ENCODE data around the gene CCDC57. TPM values are rescaled to one million over a fixed set of nuclear protein-coding genes. Genes with fewer than 3 reads are reported as not detected.

Gene CCDC57
- total RNA-seq, 4 donors from 2014 or later = 8.4 to 21.6 (median 16.4) TPM

- WGBS = 94% methylated on average over 30 of the region's 44 CpGs
Measured at GRCh38 chr17:82080789-82081464, 131.7 kb downstream of the CCDC57 start.

GRCh38 chr17:82080048-82080788, 132.4 kb downstream of the CCDC57 start:
- intact Hi-C loops (cut with DNase I) = no loop called here
- H3K36me3 ChIP-seq = peaks cover 51 to 73% (median 67%) of the 10 kb centered on the region in 4 donors
- WGBS = 83% methylated on average over 17 of the region's 36 CpGs
- TF ChIP-seq EP300 (IDR thresholded peaks at IDR 0.05) (no peak), POLR2AphosphoS5 (IDR thresholded peaks at IDR 0.05) (no peak), POLR2A (IDR thresholded peaks at IDR 0.05; ENCODE audit: low read depth) (no peak)
- TF ChIP-seq, protein P1, sequence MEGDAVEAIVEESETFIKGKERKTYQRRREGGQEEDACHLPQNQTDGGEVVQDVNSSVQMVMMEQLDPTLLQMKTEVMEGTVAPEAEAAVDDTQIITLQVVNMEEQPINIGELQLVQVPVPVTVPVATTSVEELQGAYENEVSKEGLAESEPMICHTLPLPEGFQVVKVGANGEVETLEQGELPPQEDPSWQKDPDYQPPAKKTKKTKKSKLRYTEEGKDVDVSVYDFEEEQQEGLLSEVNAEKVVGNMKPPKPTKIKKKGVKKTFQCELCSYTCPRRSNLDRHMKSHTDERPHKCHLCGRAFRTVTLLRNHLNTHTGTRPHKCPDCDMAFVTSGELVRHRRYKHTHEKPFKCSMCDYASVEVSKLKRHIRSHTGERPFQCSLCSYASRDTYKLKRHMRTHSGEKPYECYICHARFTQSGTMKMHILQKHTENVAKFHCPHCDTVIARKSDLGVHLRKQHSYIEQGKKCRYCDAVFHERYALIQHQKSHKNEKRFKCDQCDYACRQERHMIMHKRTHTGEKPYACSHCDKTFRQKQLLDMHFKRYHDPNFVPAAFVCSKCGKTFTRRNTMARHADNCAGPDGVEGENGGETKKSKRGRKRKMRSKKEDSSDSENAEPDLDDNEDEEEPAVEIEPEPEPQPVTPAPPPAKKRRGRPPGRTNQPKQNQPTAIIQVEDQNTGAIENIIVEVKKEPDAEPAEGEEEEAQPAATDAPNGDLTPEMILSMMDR (IDR thresholded peaks at IDR 0.05) = no peak
- peaks cover 0 to 6% (median 0%) of the 10 kb centered on the region in 4 donors for H3K4me1 ChIP-seq
- no peak overlapping the region for H3K27ac ChIP-seq (replicated peaks in 1 of 4)
- no peak for DNase-seq (ENCODE audit: extremely low spot score)
- H3K27me3 ChIP-seq = no peaks in the 10 kb centered on the region
- H3K4me3 ChIP-seq = no peak overlapping the region
- H3K9me3 ChIP-seq = no peaks in the 10 kb centered on the region

More at GRCh38 chr17:82080789-82081464, 131.7 kb downstream of the CCDC57 start:
- no peak overlapping the region for H3K4me3 ChIP-seq
- H3K36me3 ChIP-seq = peaks cover 59 to 80% (median 74%) of the 10 kb centered on the region in 4 donors
- H3K27ac ChIP-seq (replicated peaks in 1 of 4) = no peak overlapping the region
- no peaks in the 10 kb centered on the region for H3K27me3 ChIP-seq
- H3K4me1 ChIP-seq = peaks cover 0 to 6% (median 0%) of the 10 kb centered on the region in 4 donors
- no peaks in the 10 kb centered on the region for H3K9me3 ChIP-seq
- intact Hi-C loops (cut with DNase I) = no loop called here
- TF ChIP-seq EP300 (IDR thresholded peaks at IDR 0.05) = no peak
- no peak for TF ChIP-seq POLR2A (IDR thresholded peaks at IDR 0.05; ENCODE audit: low read depth)
- no peak for TF ChIP-seq POLR2AphosphoS5 (IDR thresholded peaks at IDR 0.05)
- TF ChIP-seq, protein P1 (IDR thresholded peaks at IDR 0.05) = no peak
- no peak for DNase-seq (ENCODE audit: extremely low spot score)

GRCh38 chr17:82079001-82079677, 133.5 kb downstream of the CCDC57 start:
- no peak for DNase-seq (ENCODE audit: extremely low spot score)
- H3K9me3 ChIP-seq = no peaks in the 10 kb centered on the region
- H3K27ac ChIP-seq (replicated peaks in 1 of 4) = no peak overlapping the region
- H3K4me1 ChIP-seq = peaks cover 0 to 6% (median 0%) of the 10 kb centered on the region in 4 donors
- intact Hi-C loops (cut with DNase I) = no loop called here
- no peaks in the 10 kb centered on the region for H3K27me3 ChIP-seq
- TF ChIP-seq EP300 (IDR thresholded peaks at IDR 0.05) (no peak), POLR2A (IDR thresholded peaks at IDR 0.05; ENCODE audit: low read depth) (no peak), POLR2AphosphoS5 (IDR thresholded peaks at IDR 0.05) (no peak)
- TF ChIP-seq, protein P1 (IDR thresholded peaks at IDR 0.05) = no peak
- no peak overlapping the region for H3K4me3 ChIP-seq
- peaks cover 41 to 62% (median 56%) of the 10 kb centered on the region in 4 donors for H3K36me3 ChIP-seq
- 93% methylated on average over 42 of the region's 47 CpGs for WGBS

GRCh38 chr17:82078433-82078832, 134.2 kb downstream of the CCDC57 start:
- DNase-seq (ENCODE audit: extremely low spot score) = no peak
- Histone ChIP-seq H3K9me3 (no peaks in the 10 kb centered on the region), H3K36me3 (peaks cover 34 to 55% (median 49%) of the 10 kb centered on the region in 4 donors), H3K4me3 (no peak overlapping the region), H3K4me1 (peaks cover 0 to 6% (median 0%) of the 10 kb centered on the region in 4 donors), H3K27me3 (no peaks in the 10 kb centered on the region), H3K27ac (replicated peaks in 1 of 4) (no peak overlapping the region)
- WGBS = 92% methylated on average over 18 of the region's 18 CpGs
- TF ChIP-seq POLR2A (IDR thresholded peaks at IDR 0.05; ENCODE audit: low read depth) = no peak
- TF ChIP-seq EP300 (IDR thresholded peaks at IDR 0.05) = no peak
- TF ChIP-seq POLR2AphosphoS5 (IDR thresholded peaks at IDR 0.05) = no peak
- TF ChIP-seq, protein P1 (IDR thresholded peaks at IDR 0.05) = no peak
- intact Hi-C loops (cut with DNase I) = no loop called here

All from esophagus muscularis mucosa (tissue), 4 donors.